Mesodermal cell (in vitro differentiated cells): ENCODE measurements around the gene ATP6V0E1.
A peak's percentile ranks its signal among the peaks of the same experiment; 100 is the strongest.

Source experiments
- H3K27ac ChIP-seq: 2 replicates; pipeline ENCODE4 v1.7.0; 2013; ENCODE audit warnings: mild to moderate bottlenecking, low read depth, low read length, moderate library complexity; ENCODE audit not compliant: severe bottlenecking
- H3K36me3 ChIP-seq: 2 replicates; pipeline ENCODE4 v1.7.1; 2013; ENCODE audit warnings: mild to moderate bottlenecking, low read length, moderate library complexity; ENCODE audit not compliant: control insufficient read depth, insufficient read depth
- H3K4me1 ChIP-seq: one replicate; pipeline ENCODE4 v1.7.1; 2013; ENCODE audit warnings: mild to moderate bottlenecking, low read length; ENCODE audit not compliant: insufficient read depth, control insufficient read depth, poor library complexity, severe bottlenecking
- H3K4me3 ChIP-seq: 2 replicates; pipeline ENCODE4 v1.7.0; 2013; ENCODE audit warnings: low read length, control low read depth, mild to moderate bottlenecking; ENCODE audit not compliant: insufficient read depth, poor library complexity, severe bottlenecking; ENCODE audit errors: extremely low read depth
- H3K9me3 ChIP-seq: 2 replicates; pipeline ENCODE4 v1.7.1; 2013; ENCODE audit warnings: mild to moderate bottlenecking, low read length, moderate library complexity; ENCODE audit not compliant: control insufficient read depth
- WGBS, 2 experiments: methylation state at CpG; one replicate each; pipeline ENCODE4 v1.1.5; 2013; ENCODE audit warnings: missing lambda C conversion rate in 2 of 2; ENCODE audit not compliant: insufficient coverage in 2 of 2; 5-methylcytosine and 5-hydroxymethylcytosine counted together

The ATP6V0E1 gene

DNA sequence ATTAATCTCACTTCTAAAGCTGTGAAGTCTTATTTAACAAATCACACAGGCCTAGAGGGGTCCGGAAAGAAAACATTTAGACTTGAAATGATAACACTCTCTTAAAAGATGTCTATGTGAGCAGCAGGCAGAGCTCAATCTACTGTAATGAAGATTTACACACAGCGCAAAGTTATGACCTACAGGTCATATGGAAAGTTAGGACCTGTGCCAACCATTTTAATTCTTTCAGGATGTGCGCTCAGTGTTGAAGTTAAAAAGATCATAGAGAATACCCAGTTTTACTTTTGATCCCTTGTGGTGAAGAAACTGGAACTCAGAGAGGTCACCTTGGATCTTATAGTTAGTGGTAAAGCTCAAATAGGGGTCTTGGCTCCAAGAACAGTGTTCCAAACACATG, 69.5 kb downstream of the ATP6V0E1 start:
- Histone ChIP-seq H3K4me3 (no peak overlapping the region), H3K27ac (no peak overlapping the region), H3K9me3 (no peaks in the 10 kb centered on the region), H3K36me3 (no peaks in the 10 kb centered on the region), H3K4me1 (peaks cover 13% of the 10 kb centered on the region)
- WGBS, 2 experiments = 90 to 100% methylated on average over 3 of the region's 3 CpGs

DNA sequence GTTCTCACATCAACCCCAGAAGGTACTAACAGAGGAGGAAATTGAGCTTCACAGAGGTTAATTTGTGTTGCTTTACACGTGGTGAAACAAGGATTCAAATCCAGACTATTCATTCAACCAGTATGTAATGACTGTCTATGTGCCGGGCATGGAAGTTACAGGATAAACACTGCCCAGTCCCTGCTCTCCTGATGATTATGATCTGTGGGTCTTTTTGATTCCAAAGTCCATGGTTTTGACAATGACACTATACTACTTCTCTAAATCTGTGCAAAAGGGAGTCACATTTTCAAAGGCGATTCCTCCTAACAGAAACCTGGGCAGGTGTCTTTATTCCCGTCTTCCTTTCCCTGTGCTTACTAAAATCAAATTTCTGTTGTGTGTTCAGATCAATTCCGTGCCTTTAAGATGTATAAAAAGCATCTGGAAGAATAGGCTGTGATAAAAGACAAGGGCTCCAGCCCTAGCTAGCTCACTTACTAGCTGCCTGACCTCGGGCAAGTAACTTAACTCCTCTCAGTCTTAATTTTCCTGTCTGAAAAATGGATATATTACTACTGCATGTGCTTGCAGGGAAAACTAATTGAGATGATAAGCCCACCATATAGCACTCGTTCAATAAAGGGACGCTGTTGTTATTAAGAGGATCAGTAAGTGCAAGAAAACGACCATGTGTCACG, 71.6 kb downstream of the ATP6V0E1 start:
- Histone ChIP-seq H3K27ac (no peak overlapping the region), H3K36me3 (peaks cover under 1% of the 10 kb centered on the region), H3K4me1 (peaks cover 13% of the 10 kb centered on the region), H3K4me3 (peak overlapping the region; percentile 98), H3K9me3 (no peaks in the 10 kb centered on the region)
- WGBS, 2 experiments = 15 to 34% methylated on average over 5 to 8 of the region's 10 CpGs

DNA sequence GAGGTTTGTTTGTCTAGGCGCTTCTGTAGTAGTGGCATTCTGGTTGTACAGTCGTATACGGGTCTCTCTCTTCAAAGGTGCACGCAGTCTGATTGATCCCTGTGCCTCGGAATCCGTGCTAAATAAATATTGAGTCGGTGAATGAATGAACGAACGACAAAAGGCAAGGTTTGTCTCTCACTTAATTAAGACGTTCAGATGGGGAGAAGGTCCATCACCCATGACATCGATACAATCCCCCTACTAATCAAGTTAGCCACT, 72.1 kb downstream of the ATP6V0E1 start:
- Histone ChIP-seq H3K36me3 (peaks cover 2% of the 10 kb centered on the region), H3K4me1 (peaks cover 10% of the 10 kb centered on the region), H3K4me3 (peak overlapping the region; percentile 98), H3K27ac (no peak overlapping the region), H3K9me3 (no peaks in the 10 kb centered on the region)
- WGBS, 2 experiments = 13 to 31% methylated on average over 3 to 10 of the region's 11 CpGs

DNA sequence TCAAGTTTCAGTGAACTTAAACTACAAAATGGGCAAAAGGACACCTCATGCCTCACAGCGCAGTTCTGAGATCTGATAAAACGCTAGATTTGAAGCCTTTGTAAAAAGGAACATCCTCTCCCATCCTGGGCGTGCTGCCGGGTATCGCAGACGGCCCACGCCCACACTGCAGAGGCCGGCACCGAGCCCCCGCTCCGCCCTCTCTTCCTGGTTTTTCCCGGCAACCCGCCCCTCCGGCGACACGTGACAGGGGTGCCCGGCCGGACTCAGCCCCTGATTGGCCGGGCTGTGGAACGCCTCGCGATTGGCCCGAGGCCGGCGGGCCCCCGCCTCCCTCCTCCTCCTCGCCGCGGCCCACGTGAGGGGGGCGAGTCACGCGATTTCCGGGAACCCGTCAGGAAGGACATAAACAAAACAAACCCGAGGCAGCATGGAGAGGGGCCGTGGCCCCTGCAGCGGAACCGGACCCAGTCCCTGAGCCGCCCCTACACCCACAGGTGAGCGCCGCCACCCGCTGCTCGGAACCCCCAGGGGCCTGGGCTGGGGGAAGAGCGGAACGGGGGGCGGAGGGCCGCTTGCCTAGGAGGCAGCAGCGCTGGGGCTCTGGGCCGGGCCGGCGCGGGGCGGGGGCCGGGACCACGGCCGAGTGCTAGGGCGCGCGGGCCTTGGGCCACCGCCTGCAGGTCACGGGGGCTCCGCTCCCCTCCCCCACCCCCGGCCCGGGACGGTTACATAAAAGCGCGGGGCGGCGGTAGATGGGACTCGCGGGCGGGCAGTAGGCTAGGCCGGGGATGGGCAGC, 72.6 kb downstream of the ATP6V0E1 start, which contains the start of gene CREBRF:
Gene CREBRF (plus strand): TSS at position 370 of the 800 bp plus-strand sequence. CDS start 24,424 bp downstream, outside the sequence.
- WGBS, 2 experiments = 0 to 1% methylated on average over 45 to 46 of the region's 74 CpGs
- Histone ChIP-seq H3K27ac (peak within 1 kb of the TSS; percentile 97), H3K4me1 (peaks cover 5% of the 10 kb centered on the region), H3K36me3 (peaks cover 2% of the 10 kb centered on the region), H3K9me3 (no peaks in the 10 kb centered on the region), H3K4me3 (peak within 1 kb of the TSS; percentile 98)

DNA sequence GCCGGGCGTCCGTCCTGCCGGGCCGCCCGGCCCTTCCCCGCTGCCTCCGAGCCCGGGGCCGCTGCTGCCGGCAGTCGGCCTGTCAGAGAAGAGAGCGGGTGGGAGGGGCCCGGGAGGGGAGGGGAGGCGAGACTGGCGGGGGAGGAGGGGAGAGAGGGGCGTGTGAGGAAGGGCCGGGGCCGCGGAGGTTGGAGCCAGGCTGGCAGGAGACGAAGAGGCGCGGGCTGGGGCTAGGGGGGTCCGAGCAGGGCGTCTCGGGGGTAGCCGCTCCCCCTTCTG, 73.2 kb downstream of the ATP6V0E1 start:
- Histone ChIP-seq H3K4me3 (peak overlapping the region; percentile 98), H3K4me1 (peaks cover under 1% of the 10 kb centered on the region), H3K36me3 (peaks cover 2% of the 10 kb centered on the region), H3K27ac (peak overlapping the region; percentile 97), H3K9me3 (no peaks in the 10 kb centered on the region)
- 0% methylated on average over 12 to 14 of the region's 27 CpGs for WGBS, 2 experiments

DNA sequence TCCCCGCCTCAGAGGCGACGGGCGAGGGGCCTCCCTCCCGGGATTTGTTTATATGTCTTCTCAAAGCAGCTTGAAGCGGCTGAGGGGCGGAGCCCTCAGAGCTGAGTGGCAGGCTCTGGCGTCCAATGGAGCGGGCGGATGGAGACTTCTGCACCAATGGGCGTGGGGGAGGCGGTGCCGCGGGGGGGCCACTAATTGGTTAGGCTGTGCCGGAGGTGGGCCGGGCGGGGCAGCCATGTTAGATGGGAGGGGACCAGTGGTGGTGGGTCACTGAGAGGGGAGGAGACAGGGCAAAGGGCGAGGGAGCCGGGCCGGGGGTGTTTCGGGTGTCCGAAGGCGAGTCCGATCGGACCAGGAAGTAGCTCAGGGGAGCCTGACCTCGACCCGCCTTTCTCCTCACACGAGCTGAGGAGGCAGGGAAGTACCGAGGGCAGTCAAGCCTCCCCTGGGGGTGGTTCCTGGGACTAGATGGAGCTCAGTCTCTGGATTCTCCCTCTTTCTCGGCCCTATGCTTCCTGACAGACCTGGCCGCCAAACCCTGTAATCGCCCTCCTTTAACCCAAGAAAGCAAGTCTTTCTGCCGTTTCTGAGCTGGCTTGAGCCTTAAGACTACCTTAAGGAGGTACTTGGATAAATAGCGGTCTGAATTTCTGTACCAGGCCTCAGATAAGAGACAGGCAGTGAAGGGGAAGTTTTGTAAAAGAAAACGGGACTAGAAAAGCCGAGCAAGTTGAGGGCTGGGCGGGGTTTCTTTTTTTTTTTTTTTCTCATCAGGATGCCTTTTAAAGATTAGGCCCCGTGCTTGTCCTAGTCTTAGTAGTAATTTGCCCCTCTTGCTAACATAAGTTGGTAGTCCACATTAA, 73.7 kb downstream of the ATP6V0E1 start:
- Histone ChIP-seq H3K36me3 (peaks cover 2% of the 10 kb centered on the region), H3K27ac (peak overlapping the region; percentile 97)

DNA sequence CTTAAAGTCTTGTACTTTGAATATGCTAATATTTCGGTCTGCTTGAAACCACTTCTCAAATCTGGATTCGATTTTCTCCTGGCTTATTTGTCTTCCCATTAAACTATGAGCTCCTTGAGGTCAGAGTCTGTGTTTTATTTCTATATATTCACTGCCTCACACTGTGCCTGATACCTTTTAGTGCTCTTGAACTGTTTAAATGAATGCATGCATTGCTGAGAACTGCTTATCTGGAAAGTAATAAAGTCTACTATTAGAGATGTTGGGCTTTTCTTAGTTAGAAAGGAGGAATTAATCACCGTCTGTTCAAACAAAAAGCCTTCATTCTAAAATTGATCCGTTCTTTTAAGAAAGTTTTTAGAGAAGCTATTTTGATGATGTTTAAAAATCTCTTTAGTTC, 78.6 kb downstream of the ATP6V0E1 start:
- H3K4me1 ChIP-seq = no peaks in the 10 kb centered on the region
- no peak overlapping the region for H3K27ac ChIP-seq
- no peaks in the 10 kb centered on the region for H3K9me3 ChIP-seq
- no peak overlapping the region for H3K4me3 ChIP-seq
- 100% methylated on average over 3 of the region's 4 CpGs; no CpG with 5 or more reads in 1 of the 2 experiments for WGBS, 2 experiments
- H3K36me3 ChIP-seq = peaks cover 2% of the 10 kb centered on the region

More for the DNA sequence above, 73.7 kb downstream of the ATP6V0E1 start:
- H3K4me3 ChIP-seq = peak overlapping the region; percentile 98
- H3K4me1 ChIP-seq = no peaks in the 10 kb centered on the region
- no peaks in the 10 kb centered on the region for H3K9me3 ChIP-seq
- 1 to 2% methylated on average over 25 to 29 of the region's 38 CpGs for WGBS, 2 experiments

DNA sequence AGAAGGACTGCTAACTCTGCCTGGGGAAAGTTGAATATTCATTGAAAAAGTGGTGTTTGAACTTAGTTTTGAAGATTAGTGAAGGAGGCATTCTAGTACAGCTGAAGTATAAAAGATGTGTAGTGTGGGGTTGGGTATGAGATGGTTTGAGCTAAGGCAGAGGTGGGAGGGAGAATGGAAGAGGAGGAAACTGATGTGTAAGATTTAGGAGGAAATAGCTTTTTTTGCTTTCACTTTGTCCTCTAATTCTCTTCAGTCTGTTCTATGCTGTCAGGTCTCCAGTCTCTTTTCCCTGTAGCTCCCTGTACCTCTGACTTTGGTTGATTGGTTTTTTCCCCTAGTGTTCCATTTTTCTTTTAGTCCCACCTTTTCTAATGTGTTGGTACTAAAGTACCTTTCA, 81.6 kb downstream of the ATP6V0E1 start:
- no peak overlapping the region for H3K27ac ChIP-seq
- no peaks in the 10 kb centered on the region for H3K4me1 ChIP-seq
- H3K9me3 ChIP-seq = no peaks in the 10 kb centered on the region

DNA sequence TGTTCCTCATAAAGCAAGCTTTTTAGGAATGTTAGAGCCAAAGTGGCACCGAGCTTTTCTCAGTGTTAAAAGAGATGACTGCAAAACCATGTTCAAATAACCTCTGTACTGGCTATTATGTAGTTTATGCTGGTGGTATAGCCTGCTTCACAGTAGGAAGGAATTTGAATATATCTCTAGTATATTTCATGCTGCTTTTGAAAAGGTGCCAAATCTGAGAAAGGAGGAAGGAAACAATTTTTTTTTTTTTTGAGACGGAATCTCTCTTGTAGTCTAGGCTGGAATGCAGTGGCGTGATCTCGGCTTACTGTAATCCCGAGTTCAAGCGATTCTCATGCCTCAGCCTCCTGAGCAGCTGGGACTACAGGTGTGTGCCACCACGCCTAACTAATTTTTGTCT, 86.1 kb downstream of the ATP6V0E1 start:
- Histone ChIP-seq H3K9me3 (no peaks in the 10 kb centered on the region), H3K4me1 (no peaks in the 10 kb centered on the region), H3K4me3 (no peak overlapping the region), H3K36me3 (no peaks in the 10 kb centered on the region), H3K27ac (no peak overlapping the region)
- WGBS, 2 experiments = 88 to 98% methylated on average over 6 to 7 of the region's 7 CpGs

More for the DNA sequence above, 81.6 kb downstream of the ATP6V0E1 start:
- peaks cover 2% of the 10 kb centered on the region for H3K36me3 ChIP-seq
- no peak overlapping the region for H3K4me3 ChIP-seq

DNA sequence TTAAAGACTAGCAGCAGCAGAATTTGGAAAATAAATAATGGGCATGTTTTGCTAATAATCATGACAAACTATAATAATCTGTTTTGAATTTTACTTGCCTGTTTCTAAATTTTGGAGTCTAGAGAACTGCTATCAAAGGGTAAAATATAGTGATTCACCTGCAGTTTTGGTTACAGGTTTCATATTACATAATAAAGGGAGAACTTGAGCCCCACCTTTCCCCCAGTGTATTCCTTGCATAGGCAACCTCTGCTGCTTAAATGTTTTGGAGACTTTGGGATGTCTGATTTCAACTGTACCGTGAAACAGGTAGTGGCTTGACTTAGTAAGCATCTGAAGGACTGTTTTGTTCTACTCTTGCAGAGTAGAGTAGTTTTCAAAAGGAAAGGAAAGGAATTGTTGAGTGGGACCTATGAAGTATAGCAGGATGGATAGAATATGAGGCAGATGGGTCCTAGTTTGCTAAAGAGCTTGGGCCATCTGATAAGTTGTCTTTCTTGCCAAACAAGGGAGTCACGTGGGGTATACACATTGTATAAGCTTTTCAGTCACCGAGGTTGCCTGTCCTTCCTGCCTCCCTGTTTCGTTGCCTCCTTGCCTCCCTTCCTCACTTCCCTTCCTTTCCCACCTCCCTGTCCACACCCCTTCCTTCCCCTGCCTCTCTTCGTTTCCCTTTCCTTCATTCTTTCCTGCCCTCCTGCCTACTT, 91.7 kb downstream of the ATP6V0E1 start:
- no peaks in the 10 kb centered on the region for H3K36me3 ChIP-seq
- no peak overlapping the region for H3K27ac ChIP-seq
- WGBS, 2 experiments = 86 to 90% methylated on average over 4 of the region's 5 CpGs
- no peaks in the 10 kb centered on the region for H3K4me1 ChIP-seq
- H3K9me3 ChIP-seq = no peaks in the 10 kb centered on the region
- no peak overlapping the region for H3K4me3 ChIP-seq
